Stimulated activated CD4-positive, alpha-beta T cell treated with anti-CD3 and anti-CD28 coated beads, Interleukin-2, amount 100 ng/mL, for 24 hours (primary cell): ENCODE results near the gene ARHGAP32.

Source experiments
- DNase-seq, 2 donors: peaks; one replicate each; pipeline ENCODE4 v3.0.0-alpha.2; 2020

Gene ARHGAP32

GRCh38 chr11:129106788-129107187 is 85.3 kb downstream of the ARHGAP32 start:
- DNase-seq, result no peak

- no peak for DNase-seq
Measured at GRCh38 chr11:129102756-129103155, 89.4 kb downstream of the ARHGAP32 start.

- no peak for DNase-seq
Measured at GRCh38 chr11:129102225-129102624, 89.9 kb downstream of the ARHGAP32 start.

- no peak for DNase-seq
Measured at GRCh38 chr11:129093283-129093682, 98.8 kb downstream of the ARHGAP32 start.

GRCh38 chr11:129090056-129090455 is 102.1 kb downstream of the ARHGAP32 start:
- no peak for DNase-seq

- no peak for DNase-seq
Measured at GRCh38 chr11:129089279-129089678, 102.8 kb downstream of the ARHGAP32 start.

- no peak for DNase-seq
Measured at GRCh38 chr11:129086976-129087375, 105.1 kb downstream of the ARHGAP32 start.

GRCh38 chr11:129077191-129077590 is 114.9 kb downstream of the ARHGAP32 start:
- DNase-seq, result no peak

- DNase-seq, result no peak
Measured at GRCh38 chr11:129075757-129076156, 116.4 kb downstream of the ARHGAP32 start.

- DNase-seq, result no peak
Measured at GRCh38 chr11:129067454-129067853, 124.7 kb downstream of the ARHGAP32 start.

- DNase-seq, result no peak
Measured at GRCh38 chr11:129066229-129066628, 125.9 kb downstream of the ARHGAP32 start.

GRCh38 chr11:129063118-129063517 is 129.0 kb downstream of the ARHGAP32 start:
- DNase-seq, result no peak

GRCh38 chr11:129061492-129062230 is 130.5 kb downstream of the ARHGAP32 start:
- DNase-seq, result no peak

GRCh38 chr11:129056916-129057315 is 135.2 kb downstream of the ARHGAP32 start:
- no peak for DNase-seq

GRCh38 chr11:129055196-129055595 is 136.9 kb downstream of the ARHGAP32 start:
- DNase-seq, result no peak

GRCh38 chr11:129048911-129049310 is 143.2 kb downstream of the ARHGAP32 start:
- no peak for DNase-seq

GRCh38 chr11:129045150-129045549 is 147.0 kb downstream of the ARHGAP32 start:
- no peak for DNase-seq

GRCh38 chr11:129042503-129042902 is 149.6 kb downstream of the ARHGAP32 start:
- no peak for DNase-seq

GRCh38 chr11:129041611-129042018 is 150.5 kb downstream of the ARHGAP32 start:
- no peak for DNase-seq

- no peak for DNase-seq
Measured at GRCh38 chr11:129040934-129041333, 151.2 kb downstream of the ARHGAP32 start.

GRCh38 chr11:129035244-129035643 is 156.9 kb downstream of the ARHGAP32 start:
- DNase-seq, result no peak

GRCh38 chr11:129034001-129034400 is 158.1 kb downstream of the ARHGAP32 start:
- DNase-seq, result no peak

- DNase-seq, result peak in 1 of 2 donors; percentile 2
Measured at GRCh38 chr11:129023968-129024676, 168.0 kb downstream of the ARHGAP32 start.

GRCh38 chr11:129021295-129021694 is 170.8 kb downstream of the ARHGAP32 start:
- no peak for DNase-seq
